Kidney tubule cell (primary cell): ENCODE measurements around the gene EIF2AK2.
A peak's percentile ranks its signal among the peaks of the same experiment; 100 is the strongest.

Source experiments
- DNase-seq: peaks from one replicate; pipeline ENCODE4 v3.0.0-alpha.2; 2018; ENCODE audit warnings: low spot score

Gene EIF2AK2

DNA sequence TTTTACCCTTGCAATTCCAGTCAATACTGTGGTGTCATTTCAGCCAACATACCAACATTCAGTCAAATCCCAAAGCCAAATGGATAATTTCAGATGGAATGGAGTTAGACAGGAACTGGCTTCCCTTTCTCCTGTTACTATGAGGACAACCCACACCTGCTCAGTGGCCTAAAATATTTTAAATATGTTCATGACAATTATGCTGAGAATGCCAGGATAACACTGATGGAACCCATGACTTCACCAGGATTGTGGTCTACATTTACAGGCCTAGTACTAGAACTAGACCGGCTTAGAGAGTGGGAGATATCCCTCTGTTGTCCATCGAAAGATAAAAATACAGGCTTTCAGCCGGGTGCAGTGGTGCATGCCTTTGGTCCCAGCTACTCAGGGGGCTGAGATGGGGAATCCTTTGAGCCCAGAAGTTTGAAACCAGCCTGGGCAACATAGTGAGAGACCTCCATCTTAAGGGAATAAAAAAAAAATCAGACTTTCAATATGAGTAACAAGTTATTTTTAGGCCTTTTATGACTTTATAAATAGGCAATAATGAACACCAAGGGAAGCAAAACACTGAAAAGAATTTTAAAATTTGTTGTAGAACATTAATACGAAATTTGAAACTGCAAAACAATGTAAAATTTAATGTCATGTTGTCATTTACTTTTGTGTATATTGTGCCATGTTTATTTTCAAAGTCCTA, 58.2 kb downstream of the EIF2AK2 start:
- peak; percentile 25 for DNase-seq

DNA sequence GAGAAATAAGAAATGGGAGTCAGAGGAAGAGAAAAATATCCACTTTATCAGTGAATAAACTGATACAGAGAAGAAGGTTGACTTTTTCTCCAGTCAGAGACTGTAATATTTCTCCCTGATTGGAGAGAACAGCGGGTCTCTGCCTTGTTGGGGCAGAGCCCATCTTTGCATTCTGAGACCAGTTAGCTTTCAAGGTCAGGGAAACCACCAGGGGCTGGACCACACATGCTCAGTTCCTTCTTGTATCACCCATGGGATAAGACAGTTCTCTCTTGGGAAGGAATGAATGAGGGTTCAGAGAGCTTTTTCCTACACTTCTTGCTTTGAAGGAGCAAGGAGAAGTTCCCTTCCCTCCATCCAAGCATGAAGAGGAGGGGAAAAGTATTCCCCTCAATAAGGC, 60.2 kb downstream of the EIF2AK2 start:
- no peak for DNase-seq

DNA sequence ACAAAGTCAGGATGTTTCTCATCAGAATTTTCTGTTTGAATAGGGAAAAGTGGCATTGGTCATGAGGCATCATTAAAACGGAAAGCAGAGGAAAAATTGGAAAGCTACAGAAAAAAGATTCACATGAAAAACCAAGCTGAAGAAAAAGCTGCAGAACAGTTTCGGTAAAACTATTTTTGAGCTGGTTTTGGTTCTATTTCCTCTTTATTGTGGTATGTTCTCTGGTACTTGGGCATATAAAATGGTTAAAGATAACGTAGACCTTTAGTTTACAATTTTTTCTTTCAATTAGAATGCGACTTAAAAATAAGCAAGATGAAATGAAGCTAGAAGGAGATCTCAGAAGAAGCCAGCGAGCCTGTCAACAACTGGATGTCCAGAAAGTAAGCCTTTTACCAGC, 64.9 kb downstream of the EIF2AK2 start:
- no peak for DNase-seq

DNA sequence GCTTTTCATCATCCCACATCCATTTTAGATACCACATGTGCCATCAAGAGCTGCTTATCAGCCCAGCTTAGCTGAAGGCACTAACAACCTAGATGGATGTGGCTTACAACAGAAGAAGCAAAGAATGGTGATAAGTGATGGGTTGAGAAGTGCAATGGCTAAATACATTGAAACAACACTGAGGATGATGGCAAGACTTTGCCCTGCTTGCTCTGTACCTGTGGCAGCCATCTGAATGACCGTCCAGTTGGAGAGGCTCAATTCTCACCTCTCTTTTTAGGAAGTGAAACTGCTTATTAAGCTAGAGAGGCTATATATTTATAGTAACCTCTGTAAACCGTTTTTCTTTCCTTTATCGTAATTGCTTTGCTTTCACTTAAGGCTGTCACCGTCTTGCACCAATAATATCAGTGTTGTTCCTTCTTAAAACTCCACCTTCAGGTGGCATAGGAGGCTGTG, 66.7 kb downstream of the EIF2AK2 start:
- no peak for DNase-seq

DNA sequence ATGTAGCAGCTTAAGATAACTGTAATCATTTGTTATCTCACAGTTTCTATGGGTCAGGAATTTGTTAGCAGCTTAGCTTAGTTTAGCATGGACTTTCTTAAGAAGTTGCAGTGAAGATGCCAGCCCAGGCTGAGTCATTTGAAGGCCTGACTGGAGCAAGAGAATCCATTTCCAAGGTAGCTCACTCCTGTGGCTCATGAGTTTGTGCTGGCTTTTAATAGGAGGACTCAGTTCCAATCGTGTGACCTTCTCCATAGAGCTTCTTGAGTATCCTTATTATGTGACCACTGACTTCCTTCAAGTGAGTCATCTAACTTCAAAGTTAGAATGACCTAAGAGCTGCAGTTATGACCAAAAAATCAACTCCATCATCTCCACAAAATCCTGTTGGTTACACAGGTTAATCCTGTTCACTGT, 71.0 kb downstream of the EIF2AK2 start:
- DNase-seq = peak; percentile 89

DNA sequence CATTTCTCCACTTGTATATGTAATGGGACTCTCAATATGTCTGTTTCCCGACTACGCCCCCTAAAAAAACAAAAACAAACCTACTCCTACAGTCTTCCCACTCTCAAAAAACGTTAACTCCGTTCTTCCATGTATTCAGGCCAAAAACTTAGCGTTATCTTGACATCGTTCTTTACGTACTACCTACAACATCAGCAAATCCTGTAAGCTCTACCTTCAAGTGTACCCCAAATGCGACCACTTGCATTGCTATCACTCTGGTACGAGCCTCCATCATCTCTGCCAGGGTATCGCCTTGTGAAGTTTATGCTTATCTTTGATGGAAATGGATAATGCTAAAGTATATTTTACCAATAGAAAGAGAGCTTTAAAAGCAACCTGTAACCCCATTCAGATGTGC, 72.0 kb downstream of the EIF2AK2 start:
- no peak for DNase-seq

DNA sequence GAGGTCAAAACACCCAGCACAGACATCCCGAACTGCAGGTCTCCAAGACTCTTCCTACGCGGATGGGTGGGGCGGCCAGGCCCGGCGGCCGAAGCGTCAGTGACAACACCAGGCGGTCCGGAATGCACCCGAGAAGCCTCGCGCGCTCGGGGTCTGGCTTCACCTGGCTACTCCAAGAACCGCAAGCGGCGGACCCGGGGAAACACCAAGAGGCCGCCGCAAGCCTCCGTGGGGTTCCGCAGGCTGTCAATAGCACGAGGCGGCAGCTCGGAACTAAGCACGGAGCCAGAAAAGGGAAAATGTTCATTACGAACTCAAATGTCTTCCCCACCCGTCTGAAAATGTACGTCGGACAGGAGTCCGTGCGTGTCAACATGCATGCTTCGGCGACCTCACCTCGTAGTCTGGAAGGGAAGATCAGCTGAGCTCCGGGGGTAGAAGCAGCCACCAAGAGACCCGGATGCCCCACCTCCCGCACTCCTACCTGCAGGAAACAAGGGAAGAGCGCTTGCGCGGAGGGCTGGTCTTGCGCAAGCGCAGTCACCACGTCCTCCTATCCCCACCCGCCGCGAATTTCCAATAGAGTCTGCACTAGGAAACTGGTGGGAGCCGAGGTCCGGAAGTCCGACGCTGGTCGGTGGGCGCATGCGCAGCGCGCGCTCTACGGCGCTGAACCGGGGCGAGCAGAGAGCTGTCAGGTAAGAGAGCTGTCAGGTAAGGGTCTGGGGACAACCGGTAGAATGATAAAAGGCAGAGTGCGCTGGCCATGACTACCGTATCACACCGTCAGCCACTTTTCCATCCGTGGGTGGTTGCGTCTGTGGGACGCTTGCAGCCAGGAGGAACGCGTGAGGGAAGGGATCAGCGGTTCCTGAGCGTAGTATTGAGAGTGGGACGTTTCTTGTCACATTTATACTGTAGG, 72.6 kb downstream of the EIF2AK2 start, which contains the start of the genes GPATCH11 and HEATR5B:
Gene GPATCH11, plus strand, starts transcription at position 646 of the 922 bp plus-strand sequence. CDS start 3,864 bp downstream, outside the sequence.
Gene HEATR5B, minus strand, starts transcription at position 500 of the 922 bp plus-strand sequence. CDS start 958 bp downstream, outside the sequence.
- peak; percentile 98 for DNase-seq

DNA sequence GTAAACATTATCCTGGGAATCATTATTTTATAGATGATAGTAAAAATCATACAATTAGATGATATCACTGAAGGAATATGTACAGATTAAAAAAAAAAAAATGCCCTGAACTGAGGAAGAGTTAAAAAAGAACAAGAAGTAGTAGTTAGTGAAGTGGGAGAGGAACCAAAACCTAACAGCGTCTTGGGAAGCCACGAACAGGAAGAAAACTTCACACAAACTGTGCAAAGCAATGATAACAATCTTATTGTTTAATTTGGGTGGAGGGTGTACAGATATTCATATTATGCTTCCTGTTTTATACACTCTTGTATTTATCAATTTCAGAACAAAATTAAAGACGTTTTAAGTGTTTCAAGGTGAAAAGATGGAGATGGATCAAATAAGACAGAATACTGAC, 76.1 kb downstream of the EIF2AK2 start:
- no peak for DNase-seq

DNA sequence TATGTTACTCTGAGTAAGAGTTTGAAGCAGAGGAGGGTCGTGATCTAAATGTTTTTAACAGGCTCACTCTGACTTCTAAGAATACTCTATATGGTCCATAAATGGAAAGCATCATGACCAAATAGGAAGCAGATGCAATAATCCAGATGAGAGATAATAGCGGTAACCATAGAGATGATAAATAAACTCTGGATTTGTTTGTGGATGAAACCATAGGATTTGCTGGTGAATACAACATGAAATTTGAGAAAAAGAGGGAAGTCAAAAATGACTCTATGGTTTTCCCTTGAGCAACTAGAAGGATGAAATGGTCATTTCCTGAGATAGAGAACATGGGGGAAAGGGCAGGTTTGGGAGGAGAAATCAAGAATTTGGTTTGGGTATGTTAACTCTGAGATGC, 76.5 kb downstream of the EIF2AK2 start:
- DNase-seq = no peak

DNA sequence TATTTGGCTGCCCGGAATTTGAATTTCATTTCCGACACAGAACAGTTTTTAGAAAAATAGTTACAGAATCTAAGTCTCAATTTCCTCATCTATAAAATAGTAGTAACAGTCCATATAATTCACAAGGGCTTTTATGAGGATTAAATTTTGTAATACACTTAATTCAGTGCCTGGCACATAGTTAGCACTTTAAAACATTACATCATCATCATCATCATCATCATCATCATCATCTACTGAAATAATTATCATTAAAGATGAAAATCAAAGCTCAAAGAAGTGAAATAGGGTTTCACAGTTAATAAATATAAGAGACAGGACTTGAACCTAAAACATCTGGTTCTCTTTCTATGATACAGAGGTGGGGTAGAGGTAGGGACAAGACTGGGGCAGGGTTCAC, 85.8 kb downstream of the EIF2AK2 start:
- no peak for DNase-seq

DNA sequence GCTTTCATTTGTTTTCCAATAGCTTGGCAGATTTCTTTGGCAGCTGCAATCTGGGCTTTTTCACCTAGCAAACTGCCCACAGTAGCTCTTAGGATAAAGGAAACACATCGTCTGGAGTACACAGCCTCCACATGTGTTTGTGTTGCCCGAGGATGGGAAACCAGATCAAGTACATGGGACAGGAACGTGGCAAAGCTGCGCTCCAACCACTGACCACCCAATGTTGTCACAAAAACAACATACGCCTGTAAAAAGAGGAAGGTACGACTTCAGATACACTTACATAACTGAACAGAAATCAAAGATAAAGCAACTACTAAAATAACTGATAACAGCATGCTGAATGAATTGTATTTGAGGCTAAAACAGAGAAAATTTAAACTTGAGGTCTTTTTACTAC, 88.1 kb downstream of the EIF2AK2 start:
- no peak for DNase-seq

DNA sequence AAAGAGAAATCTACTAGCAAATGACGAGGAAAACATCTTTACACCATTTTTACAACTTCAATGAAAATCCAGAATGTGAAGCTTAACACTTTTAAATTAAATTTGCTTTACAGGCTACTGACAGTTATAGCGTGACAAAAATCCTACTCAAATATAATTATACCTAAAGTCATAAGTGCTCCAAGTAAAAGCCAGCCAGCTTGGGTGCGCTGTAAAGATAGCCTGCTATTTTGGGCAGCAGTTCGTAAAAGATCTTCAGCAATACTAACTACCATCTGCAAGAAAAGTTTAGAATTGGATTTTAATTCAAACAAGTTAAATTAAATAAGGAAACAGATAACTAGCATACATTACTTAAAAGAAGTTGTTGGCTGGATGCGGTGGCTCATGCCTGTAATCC, 95.0 kb downstream of the EIF2AK2 start:
- DNase-seq = no peak

DNA sequence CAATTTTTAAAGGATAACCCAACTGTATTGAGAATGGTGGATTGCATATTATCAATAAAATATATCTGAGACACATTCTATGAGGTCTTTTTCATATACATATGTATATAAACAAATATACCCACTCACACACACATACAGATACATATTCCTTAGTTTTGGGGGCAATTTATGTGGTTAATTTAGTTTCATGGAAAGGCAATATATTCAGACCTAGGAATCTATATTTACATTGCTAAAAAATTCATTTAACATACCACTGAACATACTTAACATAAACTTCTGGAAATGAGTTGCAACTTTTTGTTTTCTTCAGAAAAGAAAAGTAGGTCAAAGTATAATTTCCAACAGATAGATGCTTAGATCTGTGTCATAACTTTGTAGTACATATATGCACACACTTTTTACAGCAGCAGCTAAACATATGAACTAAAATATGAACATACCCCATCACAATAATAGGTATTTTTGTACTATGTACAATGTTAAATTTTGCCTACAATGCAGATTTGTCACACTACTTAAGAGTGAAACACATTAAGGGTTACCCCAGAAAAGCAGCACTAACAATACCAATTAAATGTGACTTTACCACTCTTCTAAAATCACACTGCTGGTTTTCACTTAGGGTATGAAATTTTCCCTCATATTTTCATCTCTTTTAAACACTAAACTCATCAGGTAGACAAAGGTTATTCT, 95.6 kb downstream of the EIF2AK2 start:
- no peak for DNase-seq

DNA sequence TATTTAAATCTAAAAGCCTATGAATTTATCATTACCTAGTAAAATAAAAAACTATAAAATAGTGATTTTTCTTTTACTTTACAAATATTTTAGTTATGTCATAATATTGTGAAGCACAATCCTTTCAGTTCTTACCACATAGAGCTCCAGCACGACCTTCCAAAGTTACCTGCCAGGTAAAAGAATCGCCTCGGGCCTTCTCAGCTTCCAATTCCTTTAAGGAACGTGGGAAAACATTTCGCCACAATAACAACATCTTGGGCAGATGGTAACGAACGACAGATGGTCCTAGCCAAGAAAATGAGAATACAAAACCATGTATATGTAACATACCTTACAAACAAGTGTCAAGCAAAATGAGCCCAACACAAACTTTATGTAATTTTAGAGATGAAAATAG, 96.3 kb downstream of the EIF2AK2 start:
- no peak for DNase-seq

DNA sequence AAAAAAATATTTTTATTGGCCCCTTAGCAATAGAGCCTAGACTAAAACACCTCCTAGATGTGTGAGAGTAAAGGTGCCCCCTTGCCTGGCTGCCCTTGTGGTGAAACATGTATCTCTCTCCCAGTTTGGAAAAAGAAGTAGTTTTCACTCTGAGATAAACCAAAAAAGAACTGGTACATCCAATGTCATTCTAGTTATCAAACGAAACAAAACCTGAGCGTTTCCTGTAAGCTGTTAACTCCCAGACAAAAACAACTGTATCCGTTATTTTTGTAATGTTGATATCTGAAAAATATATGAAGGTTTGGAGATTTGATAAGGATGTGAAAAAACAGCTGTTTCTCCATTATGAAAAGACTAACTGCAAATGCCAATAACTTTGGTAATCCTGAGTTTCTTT, 96.9 kb downstream of the EIF2AK2 start:
- DNase-seq = no peak

DNA sequence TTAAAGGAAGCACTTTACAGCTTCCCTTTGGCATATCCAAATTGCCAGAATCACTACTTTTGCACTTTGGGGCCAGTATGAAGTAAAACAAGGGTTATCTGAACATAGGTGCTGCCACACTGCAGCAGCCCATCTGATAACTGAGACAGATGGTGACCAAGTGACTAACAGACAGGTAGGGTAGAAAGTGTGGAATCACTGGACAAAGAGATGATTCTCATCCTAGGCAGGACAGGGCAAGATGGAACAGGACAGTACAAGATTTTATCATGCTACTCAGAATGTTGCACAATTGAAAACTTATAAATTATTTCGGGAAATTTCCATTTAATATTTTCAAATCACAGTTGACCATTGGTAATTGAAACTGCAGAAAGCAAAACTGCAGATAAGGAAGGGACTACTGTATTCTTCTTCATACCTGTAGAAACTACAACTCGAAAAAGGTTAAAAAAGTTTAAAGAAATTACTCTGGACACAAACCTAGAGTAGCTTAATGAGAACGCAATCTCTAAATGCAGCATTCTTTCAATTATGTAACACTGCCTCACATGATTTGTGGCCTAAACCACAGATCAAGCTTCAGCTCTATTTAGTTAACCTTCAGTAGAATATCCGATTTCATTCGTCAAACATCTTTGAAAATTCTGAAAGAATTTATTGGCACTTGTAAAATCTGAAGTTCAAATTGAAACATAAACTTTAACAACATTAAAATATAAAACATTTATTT, 104.0 kb downstream of the EIF2AK2 start:
- DNase-seq = no peak
